H9 (cell line): ENCODE results near the gene INCENP. TPM values are rescaled to one million over a fixed set of nuclear protein-coding genes. Genes with fewer than 3 reads are reported as not detected.

Source experiments
- DNase-seq: peaks from one replicate; pipeline ENCODE4 v3.0.0-alpha.2; 2017
- H2AFZ ChIP-seq: one replicate; pipeline ENCODE4 v1.6.1; 2013; ENCODE audit warnings: mild to moderate bottlenecking, low read length, control low read depth, moderate library complexity
- H2AK5ac ChIP-seq: 2 replicates; pipeline ENCODE4 v1.6.1; 2013; ENCODE audit warnings: low read length, control low read depth, mixed read lengths; ENCODE audit not compliant: insufficient read length
- H2BK120ac ChIP-seq: one replicate; pipeline ENCODE4 v1.6.1; 2013; ENCODE audit warnings: low read depth, mild to moderate bottlenecking, low read length, control low read depth, inconsistent platforms; ENCODE audit not compliant: poor library complexity, severe bottlenecking
- H2BK12ac ChIP-seq: 2 replicates; pipeline ENCODE4 v1.6.1; 2013; ENCODE audit warnings: low read length, control low read depth, mixed read lengths, low read depth; ENCODE audit not compliant: insufficient read length
- H2BK15ac ChIP-seq: 2 replicates; pipeline ENCODE4 v1.6.1; 2013; ENCODE audit warnings: low read depth, low read length, control low read depth
- H2BK20ac ChIP-seq: one replicate; pipeline ENCODE4 v1.6.1; 2013; ENCODE audit warnings: low read depth, mild to moderate bottlenecking, low read length, control low read depth, inconsistent platforms; ENCODE audit not compliant: poor library complexity, severe bottlenecking
- H2BK5ac ChIP-seq: 2 replicates; pipeline ENCODE4 v1.6.1; 2013; ENCODE audit warnings: low read length, control low read depth, mixed read lengths; ENCODE audit not compliant: insufficient read length
- H3K14ac ChIP-seq: 2 replicates; pipeline ENCODE4 v1.6.1; 2013; ENCODE audit warnings: low read length, control low read depth; ENCODE audit not compliant: insufficient read depth
- H3K18ac ChIP-seq: 2 replicates; pipeline ENCODE4 v1.6.1; 2013; ENCODE audit warnings: low read depth, mild to moderate bottlenecking, mixed read lengths, low read length, control low read depth; ENCODE audit not compliant: insufficient read length
- H3K23ac ChIP-seq: 2 replicates; pipeline ENCODE4 v1.6.1; 2013; ENCODE audit warnings: low read length, control low read depth, mixed read lengths, low read depth; ENCODE audit not compliant: insufficient read length
- H3K23me2 ChIP-seq: 2 replicates; pipeline ENCODE4 v1.6.1; 2013; ENCODE audit warnings: low read depth, mild to moderate bottlenecking, mixed read lengths, low read length, control low read depth; ENCODE audit not compliant: insufficient read length, poor library complexity, severe bottlenecking
- H3K27ac ChIP-seq: 2 replicates; pipeline ENCODE4 v1.5.1; 2013; ENCODE audit warnings: low read length, control low read depth, mixed read lengths, low read depth; ENCODE audit not compliant: insufficient read length
- H3K27me3 ChIP-seq: 2 replicates; pipeline ENCODE4 v1.6.1; 2013; ENCODE audit warnings: low read length, control low read depth, inconsistent platforms; ENCODE audit not compliant: insufficient read depth
- H3K4ac ChIP-seq: 2 replicates; pipeline ENCODE4 v1.6.1; 2013; ENCODE audit warnings: low read depth, mild to moderate bottlenecking, control low read depth, inconsistent platforms, low read length, moderate library complexity
- H3K4me1 ChIP-seq: 2 replicates; pipeline ENCODE4 v1.6.1; 2013; ENCODE audit warnings: low read length, control low read depth, inconsistent platforms; ENCODE audit not compliant: insufficient read depth
- H3K4me2 ChIP-seq: 2 replicates; pipeline ENCODE4 v1.6.1; 2013; ENCODE audit warnings: low read length, control low read depth, mixed read lengths; ENCODE audit not compliant: insufficient read length, insufficient read depth
- H3K56ac ChIP-seq: 2 replicates; pipeline ENCODE4 v1.6.1; 2013; ENCODE audit warnings: low read depth, mild to moderate bottlenecking, mixed read lengths, low read length, control low read depth; ENCODE audit not compliant: insufficient read length
- H3K79me1 ChIP-seq: 2 replicates; pipeline ENCODE4 v1.6.1; 2013; ENCODE audit warnings: low read depth, mild to moderate bottlenecking, moderate library complexity, low read length, control low read depth, inconsistent platforms; ENCODE audit not compliant: insufficient read depth, poor library complexity, severe bottlenecking
- H3K79me2 ChIP-seq: 2 replicates; pipeline ENCODE4 v1.6.1; 2013; ENCODE audit warnings: low read length, control low read depth, inconsistent platforms; ENCODE audit not compliant: insufficient read depth
- H3K9ac ChIP-seq: 2 replicates; pipeline ENCODE4 v1.6.1; 2013; ENCODE audit warnings: low read length, control low read depth, mixed read lengths; ENCODE audit not compliant: insufficient read length; ENCODE audit errors: extremely low read depth
- H3K9me3 ChIP-seq: one replicate; pipeline ENCODE4 v1.6.1; 2013; ENCODE audit warnings: low read depth, low read length, inconsistent platforms; ENCODE audit not compliant: control insufficient read depth
- H3T11ph ChIP-seq: one replicate; pipeline ENCODE4 v1.6.1; 2013; ENCODE audit warnings: mild to moderate bottlenecking, low read length, control low read depth, inconsistent platforms
- H4K20me1 ChIP-seq: one replicate; pipeline ENCODE4 v1.6.1; 2013; ENCODE audit not compliant: control insufficient read depth, insufficient read length, insufficient read depth
- H4K5ac ChIP-seq: 2 replicates; pipeline ENCODE4 v1.6.1; 2013; ENCODE audit warnings: low read depth, mild to moderate bottlenecking, mixed read lengths, low read length, control low read depth; ENCODE audit not compliant: insufficient read length
- H4K8ac ChIP-seq: replicated peaks from 2 replicates; pipeline ENCODE4 v1.6.1; 2013; ENCODE audit warnings: low read length, control low read depth, mixed read lengths, low read depth; ENCODE audit not compliant: insufficient read length
- H4K91ac ChIP-seq: 2 replicates; pipeline ENCODE4 v1.6.1; 2013; ENCODE audit warnings: low read depth, mild to moderate bottlenecking, moderate library complexity, mixed read lengths, low read length, control low read depth; ENCODE audit not compliant: insufficient read length
- H3K27ac Mint-ChIP-seq, 3 experiments: 2 replicates in 2 of 3; 3 replicates in 1 of 3; pipeline ENCODE4 v1.8.0; 2020 to 2021; ENCODE audit warnings: mixed read lengths in 3 of 3, mild to moderate bottlenecking in 1 of 3, moderate library complexity in 1 of 3
- H3K27me3 Mint-ChIP-seq: 2 replicates; pipeline ENCODE4 v1.8.0; 2021; ENCODE audit warnings: low read depth, mild to moderate bottlenecking, moderate library complexity, mixed read lengths
- H3K36me3 Mint-ChIP-seq, 3 experiments: 2 replicates in 2 of 3; 3 replicates in 1 of 3; pipeline ENCODE4 v1.8.0; 2020 to 2021; ENCODE audit warnings: low read depth in 3 of 3, mixed read lengths in 3 of 3; ENCODE audit not compliant: insufficient read depth in 1 of 3
- H3K4me1 Mint-ChIP-seq, 2 experiments: 2 replicates each; pipeline ENCODE4 v1.8.0; 2020; ENCODE audit warnings: mixed read lengths in 2 of 2
- H3K4me3 Mint-ChIP-seq, 2 experiments: 2 replicates in 1 of 2; 3 replicates in 1 of 2; pipeline ENCODE4 v1.8.0; 2020 to 2021; ENCODE audit warnings: mild to moderate bottlenecking in 2 of 2, mixed read lengths in 2 of 2, moderate library complexity in 1 of 2
- H3K9me3 Mint-ChIP-seq, 2 experiments: 2 replicates in 1 of 2; 3 replicates in 1 of 2; pipeline ENCODE4 v1.8.0; 2020; ENCODE audit warnings: mild to moderate bottlenecking in 2 of 2, mixed read lengths in 2 of 2, moderate library complexity in 1 of 2
- CTCF ChIP-seq: fragments of 200-600 bp; sonication (generic); conservative IDR thresholded peaks from 3 replicates; pipeline ENCODE4 v1.8.0; 2021; ENCODE audit warnings: antibody characterized with exemption, mild to moderate bottlenecking
- WGBS: extraction: QIAGEN DNeasy Blood & Tissue Kit; methylation state at CpG from one replicate; pipeline ENCODE4 v1.1.7; 2013; ENCODE audit warnings: missing lambda C conversion rate, low lambda C conversion rate, mixed read lengths; ENCODE audit not compliant: insufficient read length; ENCODE audit errors: extremely low coverage; 5-methylcytosine and 5-hydroxymethylcytosine counted together
- total RNA-seq: library from RNA; stranded (reverse); gene quantifications from 2 replicates; pipeline ENCODE4 v1.2.1, GENCODE V29; 2021

Gene INCENP
- total RNA-seq, 1 experiment from 2014 or later = 99.9 TPM

GRCh38 chr11:62140304-62141110 is 16.7 kb downstream of the INCENP start:
- Mint-ChIP-seq H3K4me1 (no peaks in the 10 kb centered on the region), H3K4me3 (no peak overlapping the region), H3K27ac (no peak overlapping the region), H3K27me3 (no peaks in the 10 kb centered on the region), H3K36me3 (peaks cover 31 to 88% (median 69%) of the 10 kb centered on the region in 3 experiments; a peak in 6 of 7 replicates), H3K9me3 (no peaks in the 10 kb centered on the region)
- Histone ChIP-seq H3K27me3 (no peaks in the 10 kb centered on the region), H3K9ac (no peak overlapping the region), H4K20me1 (no peaks in the 10 kb centered on the region), H3K79me2 (peaks cover 3% of the 10 kb centered on the region; the same call in 1 of the 2 replicates), H2AK5ac (no peak overlapping the region), H3K4ac (no peak overlapping the region), H4K5ac (no peak overlapping the region), H3K56ac (no peak overlapping the region), H2BK5ac (no peak overlapping the region), H2AFZ (no peak overlapping the region), H2BK120ac (no peak overlapping the region), H3K4me2 (no peak overlapping the region), H2BK12ac (no peak overlapping the region), H3K27ac (no peak overlapping the region), H3K23ac (no peak overlapping the region), H2BK15ac (no peak overlapping the region), H3K79me1 (peaks cover 3% of the 10 kb centered on the region), H3K23me2 (no peaks in the 10 kb centered on the region), H4K8ac (no peak overlapping the region), H4K91ac (no peak overlapping the region), H3K4me1 (no peaks in the 10 kb centered on the region), H3K18ac (no peak overlapping the region), H3K14ac (no peak overlapping the region), H2BK20ac (no peak overlapping the region), H3K9me3 (no peaks in the 10 kb centered on the region), H3T11ph (no peak overlapping the region)
- DNase-seq = peak; percentile 23
- no CpG with 5 or more reads among the region's 24 CpGs for WGBS
- TF ChIP-seq CTCF = no peak
